Fibroblast of lung (primary cell): ENCODE data around the gene PTPRM. TPM values are rescaled to one million over a fixed set of nuclear protein-coding genes. Genes with fewer than 3 reads are reported as not detected.

Source experiments
- DNase-seq, 2 donors: peaks; one replicate each; pipeline versions ENCODE4 v3.0.0 to v3.0.0-alpha.2; 2010; ENCODE audit warnings: low read depth in 2 of 2
- H2AFZ ChIP-seq: 2 replicates; pipeline ENCODE4 v1.5.1; 2012; ENCODE audit warnings: low read length, control low read depth, inconsistent platforms
- H3K27ac ChIP-seq: 2 replicates; pipeline ENCODE4 v1.5.1; 2011; ENCODE audit warnings: low read length, control low read depth; ENCODE audit not compliant: insufficient read depth
- H3K27me3 ChIP-seq: 2 replicates; pipeline ENCODE4 v1.5.1; 2011; ENCODE audit warnings: mild to moderate bottlenecking, low read length; ENCODE audit not compliant: control insufficient read depth, insufficient read depth
- H3K36me3 ChIP-seq: 2 replicates; pipeline ENCODE4 v1.5.1; 2011; ENCODE audit warnings: low read length; ENCODE audit not compliant: control insufficient read depth, insufficient read depth
- H3K4me1 ChIP-seq: 2 replicates; pipeline ENCODE4 v1.5.1; 2011; ENCODE audit warnings: low read length; ENCODE audit not compliant: control insufficient read depth, insufficient read depth; ENCODE audit errors: extremely low read depth
- H3K4me2 ChIP-seq: 2 replicates; pipeline ENCODE4 v1.5.1; 2011; ENCODE audit warnings: low read length, control low read depth; ENCODE audit not compliant: insufficient read depth; ENCODE audit errors: extremely low read depth
- H3K4me3 ChIP-seq, 4 experiments: fragments of 200-600 bp in 1 of 4; sonication (generic) in 1 of 4; replicated peaks in 1 of 4; 2 replicates each; pipeline ENCODE4 v1.5.1; 2011 to 2016; ENCODE audit warnings: low read length in 4 of 4, low read depth in 3 of 4, mild to moderate bottlenecking in 3 of 4, control low read depth in 2 of 4, inconsistent platforms in 1 of 4, mixed read lengths in 1 of 4; ENCODE audit not compliant: insufficient read depth in 1 of 4; ENCODE audit errors: control extremely low read depth in 1 of 4
- H3K79me2 ChIP-seq: 2 replicates; pipeline ENCODE4 v1.5.1; 2012; ENCODE audit warnings: mild to moderate bottlenecking, low read length, inconsistent platforms; ENCODE audit not compliant: control insufficient read depth, insufficient read depth
- H3K9ac ChIP-seq: 2 replicates; pipeline ENCODE4 v1.5.1; 2011; ENCODE audit warnings: mild to moderate bottlenecking, low read length, control low read depth; ENCODE audit not compliant: insufficient read depth
- H3K9me3 ChIP-seq: 2 replicates; pipeline ENCODE4 v1.5.1; 2012; ENCODE audit warnings: low read depth, low read length; ENCODE audit not compliant: control insufficient read depth, insufficient read depth
- H4K20me1 ChIP-seq: 2 replicates; pipeline ENCODE4 v1.5.1; 2011; ENCODE audit warnings: low read length; ENCODE audit not compliant: control insufficient read depth, insufficient read depth; ENCODE audit errors: extremely low read depth
- EZH2 ChIP-seq: IDR thresholded peaks from 2 replicates; pipeline ENCODE4 v1.5.1; 2012; ENCODE audit warnings: low read length, control low read depth, mild to moderate bottlenecking; ENCODE audit errors: missing control alignments
- polyA plus RNA-seq, 2 donors: library from polyadenylated mRNA; depleted of rRNA in 1 of 2; stranded (reverse) in 1 of 2; unstranded in 1 of 2; fragments of >200 nt; gene quantifications; 2 replicates each; pipeline ENCODE4 v1.2.1, GENCODE V29; 2011 to 2012; ENCODE audit warnings: missing spikeins in 1 of 2
- total RNA-seq: library from RNA; depleted of rRNA; stranded (reverse); fragments of >200 nt; gene quantifications from 2 replicates; pipeline ENCODE4 v1.2.1, GENCODE V29; 2014
- TF ChIP-seq, protein P1 (sequence below), 2 donors: IDR thresholded peaks in 1 of 2; conservative IDR thresholded peaks in 1 of 2; 1 replicate in 1 of 2; 2 replicates in 1 of 2; pipeline ENCODE4 v1.5.1; 2011 to 2012; ENCODE audit warnings: low read length in 2 of 2, control low read depth in 1 of 2, inconsistent platforms in 1 of 2, low read depth in 1 of 2, mild to moderate bottlenecking in 1 of 2

PTPRM gene
- total and polyA plus RNA-seq, 2 donors (not counting 1 experiment from before 2014, with no cell fraction given) = 86.6 to 87.0 TPM

DNA sequence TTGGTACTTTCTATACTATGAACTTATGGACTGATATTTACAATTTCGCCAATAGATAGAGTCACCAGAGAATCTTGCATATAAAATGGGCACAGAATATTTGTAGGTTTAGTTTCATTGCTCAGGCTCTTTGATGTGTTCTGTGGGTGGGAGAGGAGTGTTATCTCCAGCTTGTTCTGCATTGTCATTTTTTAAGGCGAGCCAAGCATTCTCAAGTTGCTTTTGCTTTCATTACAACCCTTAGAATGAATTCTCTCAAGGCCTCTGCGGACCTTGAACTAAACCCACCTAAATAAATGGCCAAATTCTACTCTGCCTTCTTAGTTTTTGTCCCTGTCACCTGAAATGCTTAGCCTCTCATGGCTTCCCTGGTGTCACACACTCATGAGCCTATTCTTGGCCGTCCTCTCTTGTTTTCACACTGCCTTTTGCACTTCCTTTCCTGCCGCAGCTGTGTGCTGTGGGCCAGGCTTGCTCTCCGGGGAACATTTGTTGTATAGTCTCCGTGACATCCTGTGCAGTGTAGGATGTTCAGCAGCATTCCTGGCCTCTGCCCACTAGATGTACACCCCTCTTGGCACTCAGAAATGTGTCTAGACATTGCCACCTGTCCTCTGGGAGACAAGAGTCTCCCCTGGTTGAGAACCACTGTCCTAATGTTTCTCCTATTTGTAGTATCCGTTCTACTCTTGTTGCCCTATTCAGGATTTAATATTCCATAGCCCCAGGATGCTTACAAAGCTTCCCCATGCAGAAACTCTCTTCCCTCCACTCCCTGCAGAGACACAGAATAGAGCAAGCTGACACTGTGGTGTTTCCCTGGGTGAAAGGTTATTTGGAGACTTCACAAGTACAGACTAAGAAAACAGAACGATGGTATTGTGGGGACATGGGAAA is 255.6 kb downstream of the PTPRM start:
- TF ChIP-seq EZH2 = no peak
- TF ChIP-seq, protein P1, sequence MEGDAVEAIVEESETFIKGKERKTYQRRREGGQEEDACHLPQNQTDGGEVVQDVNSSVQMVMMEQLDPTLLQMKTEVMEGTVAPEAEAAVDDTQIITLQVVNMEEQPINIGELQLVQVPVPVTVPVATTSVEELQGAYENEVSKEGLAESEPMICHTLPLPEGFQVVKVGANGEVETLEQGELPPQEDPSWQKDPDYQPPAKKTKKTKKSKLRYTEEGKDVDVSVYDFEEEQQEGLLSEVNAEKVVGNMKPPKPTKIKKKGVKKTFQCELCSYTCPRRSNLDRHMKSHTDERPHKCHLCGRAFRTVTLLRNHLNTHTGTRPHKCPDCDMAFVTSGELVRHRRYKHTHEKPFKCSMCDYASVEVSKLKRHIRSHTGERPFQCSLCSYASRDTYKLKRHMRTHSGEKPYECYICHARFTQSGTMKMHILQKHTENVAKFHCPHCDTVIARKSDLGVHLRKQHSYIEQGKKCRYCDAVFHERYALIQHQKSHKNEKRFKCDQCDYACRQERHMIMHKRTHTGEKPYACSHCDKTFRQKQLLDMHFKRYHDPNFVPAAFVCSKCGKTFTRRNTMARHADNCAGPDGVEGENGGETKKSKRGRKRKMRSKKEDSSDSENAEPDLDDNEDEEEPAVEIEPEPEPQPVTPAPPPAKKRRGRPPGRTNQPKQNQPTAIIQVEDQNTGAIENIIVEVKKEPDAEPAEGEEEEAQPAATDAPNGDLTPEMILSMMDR (conservative IDR thresholded peaks at IDR 0.05 in 1 of 2, IDR thresholded peaks at IDR 0.05 in 1 of 2; ENCODE audit: low read depth in 1 of 2, low read length in 2 of 2) = no peak
- Histone ChIP-seq H2AFZ (no peak overlapping the region), H3K27ac (no peak overlapping the region), H3K9ac (no peak overlapping the region), H3K4me2 (peak overlapping the region; percentile 7), H3K36me3 (no peaks in the 10 kb centered on the region), H3K27me3 (no peaks in the 10 kb centered on the region), H4K20me1 (no peaks in the 10 kb centered on the region), H3K9me3 (no peaks in the 10 kb centered on the region), H3K4me1 (no peaks in the 10 kb centered on the region), H3K79me2 (no peaks in the 10 kb centered on the region), H3K4me3 (peak overlapping the region in 2 of 4 experiments; percentile 3 to 24)
- DNase-seq = peak in 1 of 2 donors; percentile 45

- no peaks in the 10 kb centered on the region for H3K79me2 ChIP-seq
- H3K36me3 ChIP-seq = no peaks in the 10 kb centered on the region
- H3K27ac ChIP-seq = no peak overlapping the region
- no peaks in the 10 kb centered on the region for H4K20me1 ChIP-seq
- H3K4me2 ChIP-seq = no peak overlapping the region
- TF ChIP-seq, protein P1 (conservative IDR thresholded peaks at IDR 0.05 in 1 of 2, IDR thresholded peaks at IDR 0.05 in 1 of 2; ENCODE audit: low read depth in 1 of 2, low read length in 2 of 2) = no peak
- TF ChIP-seq EZH2 = no peak
- no peak overlapping the region for H3K4me3 ChIP-seq
- no peaks in the 10 kb centered on the region for H3K27me3 ChIP-seq
- H3K9me3 ChIP-seq = no peaks in the 10 kb centered on the region
- H3K9ac ChIP-seq = no peak overlapping the region
- H3K4me1 ChIP-seq = no peaks in the 10 kb centered on the region
- no peak for DNase-seq
- no peak overlapping the region for H2AFZ ChIP-seq
These were observed 257.9 kb downstream of the PTPRM start for GRCh38 chr18:7824970-7825369.

GRCh38 chr18:7830468-7830867 is 263.4 kb downstream of the PTPRM start:
- H3K9ac ChIP-seq = no peak overlapping the region
- H3K79me2 ChIP-seq = no peaks in the 10 kb centered on the region
- H4K20me1 ChIP-seq = no peaks in the 10 kb centered on the region
- DNase-seq = no peak
- TF ChIP-seq, protein P1 (conservative IDR thresholded peaks at IDR 0.05 in 1 of 2, IDR thresholded peaks at IDR 0.05 in 1 of 2; ENCODE audit: low read depth in 1 of 2, low read length in 2 of 2) = no peak
- TF ChIP-seq EZH2 = no peak
- H2AFZ ChIP-seq = no peak overlapping the region
- H3K9me3 ChIP-seq = no peaks in the 10 kb centered on the region
- no peak overlapping the region for H3K4me3 ChIP-seq
- no peaks in the 10 kb centered on the region for H3K36me3 ChIP-seq
- no peak overlapping the region for H3K27ac ChIP-seq
- no peaks in the 10 kb centered on the region for H3K4me1 ChIP-seq
- no peaks in the 10 kb centered on the region for H3K27me3 ChIP-seq
- H3K4me2 ChIP-seq = no peak overlapping the region
